H9 (cell line): Measurements from ENCODE around the gene GATA5. TPM values are rescaled to one million over a fixed set of nuclear protein-coding genes. Genes with fewer than 3 reads are reported as not detected.

Experiments
- DNase-seq: peaks from one replicate; pipeline ENCODE4 v3.0.0-alpha.2; 2017
- H2AFZ ChIP-seq: one replicate; pipeline ENCODE4 v1.6.1; 2013; ENCODE audit warnings: mild to moderate bottlenecking, low read length, control low read depth, moderate library complexity
- H2AK5ac ChIP-seq: 2 replicates; pipeline ENCODE4 v1.6.1; 2013; ENCODE audit warnings: low read length, control low read depth, mixed read lengths; ENCODE audit not compliant: insufficient read length
- H2BK120ac ChIP-seq: one replicate; pipeline ENCODE4 v1.6.1; 2013; ENCODE audit warnings: low read depth, mild to moderate bottlenecking, low read length, control low read depth, inconsistent platforms; ENCODE audit not compliant: poor library complexity, severe bottlenecking
- H2BK12ac ChIP-seq: 2 replicates; pipeline ENCODE4 v1.6.1; 2013; ENCODE audit warnings: low read length, control low read depth, mixed read lengths, low read depth; ENCODE audit not compliant: insufficient read length
- H2BK15ac ChIP-seq: 2 replicates; pipeline ENCODE4 v1.6.1; 2013; ENCODE audit warnings: low read depth, low read length, control low read depth
- H2BK20ac ChIP-seq: one replicate; pipeline ENCODE4 v1.6.1; 2013; ENCODE audit warnings: low read depth, mild to moderate bottlenecking, low read length, control low read depth, inconsistent platforms; ENCODE audit not compliant: poor library complexity, severe bottlenecking
- H2BK5ac ChIP-seq: 2 replicates; pipeline ENCODE4 v1.6.1; 2013; ENCODE audit warnings: low read length, control low read depth, mixed read lengths; ENCODE audit not compliant: insufficient read length
- H3K14ac ChIP-seq: 2 replicates; pipeline ENCODE4 v1.6.1; 2013; ENCODE audit warnings: low read length, control low read depth; ENCODE audit not compliant: insufficient read depth
- H3K18ac ChIP-seq: 2 replicates; pipeline ENCODE4 v1.6.1; 2013; ENCODE audit warnings: low read depth, mild to moderate bottlenecking, mixed read lengths, low read length, control low read depth; ENCODE audit not compliant: insufficient read length
- H3K23ac ChIP-seq: 2 replicates; pipeline ENCODE4 v1.6.1; 2013; ENCODE audit warnings: low read length, control low read depth, mixed read lengths, low read depth; ENCODE audit not compliant: insufficient read length
- H3K23me2 ChIP-seq: 2 replicates; pipeline ENCODE4 v1.6.1; 2013; ENCODE audit warnings: low read depth, mild to moderate bottlenecking, mixed read lengths, low read length, control low read depth; ENCODE audit not compliant: insufficient read length, poor library complexity, severe bottlenecking
- H3K27ac ChIP-seq: 2 replicates; pipeline ENCODE4 v1.5.1; 2013; ENCODE audit warnings: low read length, control low read depth, mixed read lengths, low read depth; ENCODE audit not compliant: insufficient read length
- H3K27me3 ChIP-seq: 2 replicates; pipeline ENCODE4 v1.6.1; 2013; ENCODE audit warnings: low read length, control low read depth, inconsistent platforms; ENCODE audit not compliant: insufficient read depth
- H3K4ac ChIP-seq: 2 replicates; pipeline ENCODE4 v1.6.1; 2013; ENCODE audit warnings: low read depth, mild to moderate bottlenecking, control low read depth, inconsistent platforms, low read length, moderate library complexity
- H3K4me1 ChIP-seq: 2 replicates; pipeline ENCODE4 v1.6.1; 2013; ENCODE audit warnings: low read length, control low read depth, inconsistent platforms; ENCODE audit not compliant: insufficient read depth
- H3K4me2 ChIP-seq: 2 replicates; pipeline ENCODE4 v1.6.1; 2013; ENCODE audit warnings: low read length, control low read depth, mixed read lengths; ENCODE audit not compliant: insufficient read length, insufficient read depth
- H3K56ac ChIP-seq: 2 replicates; pipeline ENCODE4 v1.6.1; 2013; ENCODE audit warnings: low read depth, mild to moderate bottlenecking, mixed read lengths, low read length, control low read depth; ENCODE audit not compliant: insufficient read length
- H3K79me1 ChIP-seq: 2 replicates; pipeline ENCODE4 v1.6.1; 2013; ENCODE audit warnings: low read depth, mild to moderate bottlenecking, moderate library complexity, low read length, control low read depth, inconsistent platforms; ENCODE audit not compliant: insufficient read depth, poor library complexity, severe bottlenecking
- H3K79me2 ChIP-seq: 2 replicates; pipeline ENCODE4 v1.6.1; 2013; ENCODE audit warnings: low read length, control low read depth, inconsistent platforms; ENCODE audit not compliant: insufficient read depth
- H3K9ac ChIP-seq: 2 replicates; pipeline ENCODE4 v1.6.1; 2013; ENCODE audit warnings: low read length, control low read depth, mixed read lengths; ENCODE audit not compliant: insufficient read length; ENCODE audit errors: extremely low read depth
- H3K9me3 ChIP-seq: one replicate; pipeline ENCODE4 v1.6.1; 2013; ENCODE audit warnings: low read depth, low read length, inconsistent platforms; ENCODE audit not compliant: control insufficient read depth
- H3T11ph ChIP-seq: one replicate; pipeline ENCODE4 v1.6.1; 2013; ENCODE audit warnings: mild to moderate bottlenecking, low read length, control low read depth, inconsistent platforms
- H4K20me1 ChIP-seq: one replicate; pipeline ENCODE4 v1.6.1; 2013; ENCODE audit not compliant: control insufficient read depth, insufficient read length, insufficient read depth
- H4K5ac ChIP-seq: 2 replicates; pipeline ENCODE4 v1.6.1; 2013; ENCODE audit warnings: low read depth, mild to moderate bottlenecking, mixed read lengths, low read length, control low read depth; ENCODE audit not compliant: insufficient read length
- H4K8ac ChIP-seq: replicated peaks from 2 replicates; pipeline ENCODE4 v1.6.1; 2013; ENCODE audit warnings: low read length, control low read depth, mixed read lengths, low read depth; ENCODE audit not compliant: insufficient read length
- H4K91ac ChIP-seq: 2 replicates; pipeline ENCODE4 v1.6.1; 2013; ENCODE audit warnings: low read depth, mild to moderate bottlenecking, moderate library complexity, mixed read lengths, low read length, control low read depth; ENCODE audit not compliant: insufficient read length
- H3K27ac Mint-ChIP-seq, 3 experiments: 2 replicates in 2 of 3; 3 replicates in 1 of 3; pipeline ENCODE4 v1.8.0; 2020 to 2021; ENCODE audit warnings: mixed read lengths in 3 of 3, mild to moderate bottlenecking in 1 of 3, moderate library complexity in 1 of 3
- H3K27me3 Mint-ChIP-seq: 2 replicates; pipeline ENCODE4 v1.8.0; 2021; ENCODE audit warnings: low read depth, mild to moderate bottlenecking, moderate library complexity, mixed read lengths
- H3K36me3 Mint-ChIP-seq, 3 experiments: 2 replicates in 2 of 3; 3 replicates in 1 of 3; pipeline ENCODE4 v1.8.0; 2020 to 2021; ENCODE audit warnings: low read depth in 3 of 3, mixed read lengths in 3 of 3; ENCODE audit not compliant: insufficient read depth in 1 of 3
- H3K4me1 Mint-ChIP-seq, 2 experiments: 2 replicates each; pipeline ENCODE4 v1.8.0; 2020; ENCODE audit warnings: mixed read lengths in 2 of 2
- H3K4me3 Mint-ChIP-seq, 2 experiments: 2 replicates in 1 of 2; 3 replicates in 1 of 2; pipeline ENCODE4 v1.8.0; 2020 to 2021; ENCODE audit warnings: mild to moderate bottlenecking in 2 of 2, mixed read lengths in 2 of 2, moderate library complexity in 1 of 2
- H3K9me3 Mint-ChIP-seq, 2 experiments: 2 replicates in 1 of 2; 3 replicates in 1 of 2; pipeline ENCODE4 v1.8.0; 2020; ENCODE audit warnings: mild to moderate bottlenecking in 2 of 2, mixed read lengths in 2 of 2, moderate library complexity in 1 of 2
- WGBS: extraction: QIAGEN DNeasy Blood & Tissue Kit; methylation state at CpG from one replicate; pipeline ENCODE4 v1.1.7; 2013; ENCODE audit warnings: missing lambda C conversion rate, low lambda C conversion rate, mixed read lengths; ENCODE audit not compliant: insufficient read length; ENCODE audit errors: extremely low coverage; 5-methylcytosine and 5-hydroxymethylcytosine counted together
- total RNA-seq: library from RNA; stranded (reverse); gene quantifications from 2 replicates; pipeline ENCODE4 v1.2.1, GENCODE V29; 2021
- TF ChIP-seq, protein P1 (sequence below): fragments of 200-600 bp; sonication (generic); conservative IDR thresholded peaks from 3 replicates; pipeline ENCODE4 v1.8.0; 2021; ENCODE audit warnings: antibody characterized with exemption, mild to moderate bottlenecking

GATA5 gene
- total RNA-seq, 1 experiment from 2014 or later = 0.24 TPM

- Histone ChIP-seq H3K79me1 (no peaks in the 10 kb centered on the region), H3K79me2 (no peaks in the 10 kb centered on the region), H3K27me3 (no peaks in the 10 kb centered on the region), H3K4me1 (no peaks in the 10 kb centered on the region), H2BK20ac (no peak overlapping the region), H3K14ac (no peak overlapping the region), H2BK5ac (no peak overlapping the region), H3K4me2 (no peak overlapping the region), H3K9me3 (no peaks in the 10 kb centered on the region), H3K56ac (no peak overlapping the region), H2BK12ac (no peak overlapping the region), H3K23me2 (no peaks in the 10 kb centered on the region), H3K18ac (no peak overlapping the region), H4K5ac (no peak overlapping the region), H3K27ac (no peak overlapping the region), H2BK15ac (no peak overlapping the region), H3K9ac (no peak overlapping the region), H4K20me1 (no peaks in the 10 kb centered on the region), H2BK120ac (no peak overlapping the region), H2AFZ (no peak overlapping the region), H3K23ac (no peak overlapping the region), H2AK5ac (no peak overlapping the region), H3K4ac (no peak overlapping the region), H4K8ac (no peak overlapping the region), H4K91ac (no peak overlapping the region), H3T11ph (no peak overlapping the region)
- H3K4me1 Mint-ChIP-seq = peaks cover 0 to 6% of the 10 kb centered on the region in 2 experiments; a peak in 2 of 4 replicates
- H3K4me3 Mint-ChIP-seq = no peak overlapping the region
- peaks cover 0 to 4% (median 0%) of the 10 kb centered on the region in 3 experiments; a peak in 1 of 7 replicates for H3K36me3 Mint-ChIP-seq
- DNase-seq = no peak
- H3K27me3 Mint-ChIP-seq = peaks cover 1% of the 10 kb centered on the region
- no CpG with 5 or more reads among the region's 43 CpGs for WGBS
- TF ChIP-seq, protein P1, sequence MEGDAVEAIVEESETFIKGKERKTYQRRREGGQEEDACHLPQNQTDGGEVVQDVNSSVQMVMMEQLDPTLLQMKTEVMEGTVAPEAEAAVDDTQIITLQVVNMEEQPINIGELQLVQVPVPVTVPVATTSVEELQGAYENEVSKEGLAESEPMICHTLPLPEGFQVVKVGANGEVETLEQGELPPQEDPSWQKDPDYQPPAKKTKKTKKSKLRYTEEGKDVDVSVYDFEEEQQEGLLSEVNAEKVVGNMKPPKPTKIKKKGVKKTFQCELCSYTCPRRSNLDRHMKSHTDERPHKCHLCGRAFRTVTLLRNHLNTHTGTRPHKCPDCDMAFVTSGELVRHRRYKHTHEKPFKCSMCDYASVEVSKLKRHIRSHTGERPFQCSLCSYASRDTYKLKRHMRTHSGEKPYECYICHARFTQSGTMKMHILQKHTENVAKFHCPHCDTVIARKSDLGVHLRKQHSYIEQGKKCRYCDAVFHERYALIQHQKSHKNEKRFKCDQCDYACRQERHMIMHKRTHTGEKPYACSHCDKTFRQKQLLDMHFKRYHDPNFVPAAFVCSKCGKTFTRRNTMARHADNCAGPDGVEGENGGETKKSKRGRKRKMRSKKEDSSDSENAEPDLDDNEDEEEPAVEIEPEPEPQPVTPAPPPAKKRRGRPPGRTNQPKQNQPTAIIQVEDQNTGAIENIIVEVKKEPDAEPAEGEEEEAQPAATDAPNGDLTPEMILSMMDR = no peak
- peaks cover 0 to 5% of the 10 kb centered on the region in 2 experiments; a peak in 2 of 5 replicates for H3K9me3 Mint-ChIP-seq
- peak overlapping the region in 1 of 3 experiments; percentile 65; a peak in 1 of 7 replicates for H3K27ac Mint-ChIP-seq
Measured at GRCh38 chr20:62416651-62417637, 58.9 kb downstream of the GATA5 start.
